ENCODE measurements around the gene PCDHB14.

Gene PCDHB14

GRCh38 chr5:141260458-141261237, 37.5 kb downstream of the PCDHB14 start:
- in situ Hi-C loops (cut with MboI; ENCODE audit: low sequenced_read_pairs): no loop called here

- in situ Hi-C loops (cut with MboI; ENCODE audit: low sequenced_read_pairs): no loop called here
Measured at GRCh38 chr5:141261238-141261546, 38.0 kb downstream of the PCDHB14 start.

GRCh38 chr5:141269195-141269594, 46.1 kb downstream of the PCDHB14 start:
- in situ Hi-C loops (cut with MboI; ENCODE audit: low sequenced_read_pairs): no loop called here

- in situ Hi-C loops (cut with MboI; ENCODE audit: low sequenced_read_pairs): no loop called here
Measured at GRCh38 chr5:141272906-141273305, 49.8 kb downstream of the PCDHB14 start.

Measured in HL-60/S4 treated with retinoic acid at 250 ng/mL for 4 days and 3 days (cell line).